NCI-H128 (cell line): ENCODE data around the gene GHR.

Experiments
- DNase-seq: peaks from one replicate; lab custom pipeline; 2025; ENCODE audit not compliant: unreplicated experiment; lab: John Stamatoyannopoulos, UW

GHR gene

GRCh38 chr5:42515504-42515903, 92.3 kb downstream of the GHR start:
- DNase-seq, result no peak

- no peak for DNase-seq
Measured at GRCh38 chr5:42516282-42517042, 93.2 kb downstream of the GHR start.

GRCh38 chr5:42517164-42517563, 93.9 kb downstream of the GHR start:
- DNase-seq, result no peak

GRCh38 chr5:42518595-42519221, 95.5 kb downstream of the GHR start:
- DNase-seq, result no peak

- DNase-seq, result no peak
Measured at GRCh38 chr5:42520203-42520602, 97.0 kb downstream of the GHR start.

- DNase-seq, result no peak
Measured at GRCh38 chr5:42520957-42521356, 97.7 kb downstream of the GHR start.

GRCh38 chr5:42521406-42521805, 98.2 kb downstream of the GHR start:
- no peak for DNase-seq

- no peak for DNase-seq
Measured at GRCh38 chr5:42522783-42523182, 99.5 kb downstream of the GHR start.

GRCh38 chr5:42526179-42526578, 102.9 kb downstream of the GHR start:
- no peak for DNase-seq

- no peak for DNase-seq
Measured at GRCh38 chr5:42531611-42532010, 108.4 kb downstream of the GHR start.

GRCh38 chr5:42542106-42542505, 118.9 kb downstream of the GHR start:
- DNase-seq, result no peak

- DNase-seq, result no peak
Measured at GRCh38 chr5:42543774-42544173, 120.5 kb downstream of the GHR start.

- DNase-seq, result no peak
Measured at GRCh38 chr5:42545038-42545437, 121.8 kb downstream of the GHR start.

- no peak for DNase-seq
Measured at GRCh38 chr5:42547141-42547540, 123.9 kb downstream of the GHR start.

GRCh38 chr5:42547894-42548293, 124.7 kb downstream of the GHR start:
- no peak for DNase-seq

GRCh38 chr5:42552597-42552996, 129.4 kb downstream of the GHR start:
- DNase-seq, result no peak

GRCh38 chr5:42553461-42553860, 130.2 kb downstream of the GHR start:
- DNase-seq, result no peak

- no peak for DNase-seq
Measured at GRCh38 chr5:42555010-42555409, 131.8 kb downstream of the GHR start.

GRCh38 chr5:42555797-42556196, 132.6 kb downstream of the GHR start:
- DNase-seq, result no peak

- DNase-seq, result no peak
Measured at GRCh38 chr5:42557689-42558088, 134.4 kb downstream of the GHR start.

GRCh38 chr5:42561656-42562055, 138.4 kb downstream of the GHR start:
- no peak for DNase-seq

GRCh38 chr5:42564689-42565356, 141.6 kb downstream of the GHR start:
- DNase-seq, result no peak
